Muscle of arm (tissue), 12 donors: ENCODE data around the gene DLX4. TPM values are rescaled to one million over a fixed set of nuclear protein-coding genes. Genes with fewer than 3 reads are reported as not detected.

Experiments used
- DNase-seq: peaks from one replicate; pipeline ENCODE4 v3.0.0-alpha.2; 2013
- polyA plus RNA-seq, 12 donors: library from polyadenylated mRNA; unstranded; fragments of 120-200 nt; gene quantifications; one replicate each; pipeline ENCODE4 v1.2.1, GENCODE V29; 2013; ENCODE audit not compliant: insufficient read length in 12 of 12

Gene DLX4
- polyA plus RNA-seq, 12 donors = 0.12 to 1.2 (median 0.38) TPM; not detected in 2

GRCh38 chr17:49967621-49968404, 1.2 kb upstream of the DLX4 start:
- DNase-seq = no peak

- DNase-seq = peak; percentile 38
Measured at GRCh38 chr17:49968405-49969133, 421 bp upstream of the DLX4 start.

- no peak for DNase-seq
Measured at GRCh38 chr17:49969795-49970389, 902 bp downstream of the DLX4 start.

- no peak for DNase-seq
Measured at GRCh38 chr17:49970498-49970897, 1.5 kb downstream of the DLX4 start.

GRCh38 chr17:49971199-49971847, 2.3 kb downstream of the DLX4 start:
- no peak for DNase-seq

- DNase-seq = no peak
Measured at GRCh38 chr17:49971848-49972485, 3.0 kb downstream of the DLX4 start.

- DNase-seq = no peak
Measured at GRCh38 chr17:49972486-49973270, 3.7 kb downstream of the DLX4 start.

- DNase-seq = no peak
Measured at GRCh38 chr17:49973271-49973615, 4.3 kb downstream of the DLX4 start.

- DNase-seq = no peak
Measured at GRCh38 chr17:49975531-49975930, 6.5 kb downstream of the DLX4 start.

- DNase-seq = no peak
Measured at GRCh38 chr17:49976163-49976827, 7.3 kb downstream of the DLX4 start.

- DNase-seq = no peak
Measured at GRCh38 chr17:49976828-49977202, 7.8 kb downstream of the DLX4 start.

- no peak for DNase-seq
Measured at GRCh38 chr17:49977463-49978389, 8.7 kb downstream of the DLX4 start.

- DNase-seq = no peak
Measured at GRCh38 chr17:49978501-49978900, 9.5 kb downstream of the DLX4 start.

- no peak for DNase-seq
Measured at GRCh38 chr17:49979748-49980479, 10.9 kb downstream of the DLX4 start.

- DNase-seq = no peak
Measured at GRCh38 chr17:49980703-49981197, 11.8 kb downstream of the DLX4 start.

GRCh38 chr17:49984283-49984682, 15.3 kb downstream of the DLX4 start:
- no peak for DNase-seq

- no peak for DNase-seq
Measured at GRCh38 chr17:49984776-49985175, 15.8 kb downstream of the DLX4 start.

- DNase-seq = no peak
Measured at GRCh38 chr17:49985310-49985990, 16.5 kb downstream of the DLX4 start.
